ENCODE data around the gene NUP93. TPM values are rescaled to one million over a fixed set of nuclear protein-coding genes. Genes with fewer than 3 reads are reported as not detected.

Gene NUP93
- total RNA-seq, 1 experiment from 2014 or later, result 165 TPM

- H4K8ac ChIP-seq (replicated peaks; ENCODE audit: insufficient read length, low read depth, low read length), result no peak overlapping the region
- no peak overlapping the region for H3K56ac ChIP-seq (ENCODE audit: insufficient read length, low read depth, low read length)
- no peak overlapping the region for H3K9ac ChIP-seq (ENCODE audit: extremely low read depth, insufficient read length, low read length)
- no peak overlapping the region for H3K4me2 ChIP-seq (ENCODE audit: insufficient read depth, insufficient read length, low read length)
- H3K4ac ChIP-seq (ENCODE audit: low read depth, low read length), result no peak overlapping the region
- H4K5ac ChIP-seq (ENCODE audit: insufficient read length, low read depth, low read length), result no peak overlapping the region
- H3K18ac ChIP-seq (ENCODE audit: insufficient read length, low read depth, low read length), result no peak overlapping the region
- H3K36me3 Mint-ChIP-seq (ENCODE audit: insufficient read depth in 1 of 3, low read depth in 3 of 3), result no peaks in the 10 kb centered on the region
- no peak overlapping the region for H2AK5ac ChIP-seq (ENCODE audit: insufficient read length, low read length)
- H3K9me3 Mint-ChIP-seq, result no peaks in the 10 kb centered on the region
- no peak overlapping the region for H4K91ac ChIP-seq (ENCODE audit: insufficient read length, low read depth, low read length)
- no peak overlapping the region for H2BK5ac ChIP-seq (ENCODE audit: insufficient read length, low read length)
- H3T11ph ChIP-seq (ENCODE audit: low read length), result no peak overlapping the region
- H3K4me1 ChIP-seq (ENCODE audit: insufficient read depth, low read length), result no peaks in the 10 kb centered on the region; the same call in 1 of the 2 replicates
- H2BK120ac ChIP-seq (ENCODE audit: low read depth, low read length, poor library complexity, severe bottlenecking), result no peak overlapping the region
- no peak overlapping the region for H2BK20ac ChIP-seq (ENCODE audit: low read depth, low read length, poor library complexity, severe bottlenecking)
- no peaks in the 10 kb centered on the region for H3K79me1 ChIP-seq (ENCODE audit: insufficient read depth, low read depth, low read length, poor library complexity, severe bottlenecking)
- H2BK12ac ChIP-seq (ENCODE audit: insufficient read length, low read depth, low read length), result no peak overlapping the region
- no peaks in the 10 kb centered on the region for H3K9me3 ChIP-seq (ENCODE audit: control insufficient read depth, low read depth, low read length)
- no peak overlapping the region for H3K4me3 Mint-ChIP-seq
- H3K27me3 Mint-ChIP-seq (ENCODE audit: low read depth), result no peaks in the 10 kb centered on the region
- no peak overlapping the region for H3K14ac ChIP-seq (ENCODE audit: insufficient read depth, low read length)
- H3K23ac ChIP-seq (ENCODE audit: insufficient read length, low read depth, low read length), result no peak overlapping the region
- no peak for DNase-seq
- H4K20me1 ChIP-seq (ENCODE audit: control insufficient read depth, insufficient read depth, insufficient read length), result no peaks in the 10 kb centered on the region
- H3K27me3 ChIP-seq (ENCODE audit: insufficient read depth, low read length), result no peaks in the 10 kb centered on the region
- no peak overlapping the region for H2AFZ ChIP-seq (ENCODE audit: low read length)
- no peak overlapping the region for H3K27ac ChIP-seq (ENCODE audit: insufficient read length, low read depth, low read length)
- no peaks in the 10 kb centered on the region for H3K79me2 ChIP-seq (ENCODE audit: insufficient read depth, low read length)
- TF ChIP-seq, protein P1, sequence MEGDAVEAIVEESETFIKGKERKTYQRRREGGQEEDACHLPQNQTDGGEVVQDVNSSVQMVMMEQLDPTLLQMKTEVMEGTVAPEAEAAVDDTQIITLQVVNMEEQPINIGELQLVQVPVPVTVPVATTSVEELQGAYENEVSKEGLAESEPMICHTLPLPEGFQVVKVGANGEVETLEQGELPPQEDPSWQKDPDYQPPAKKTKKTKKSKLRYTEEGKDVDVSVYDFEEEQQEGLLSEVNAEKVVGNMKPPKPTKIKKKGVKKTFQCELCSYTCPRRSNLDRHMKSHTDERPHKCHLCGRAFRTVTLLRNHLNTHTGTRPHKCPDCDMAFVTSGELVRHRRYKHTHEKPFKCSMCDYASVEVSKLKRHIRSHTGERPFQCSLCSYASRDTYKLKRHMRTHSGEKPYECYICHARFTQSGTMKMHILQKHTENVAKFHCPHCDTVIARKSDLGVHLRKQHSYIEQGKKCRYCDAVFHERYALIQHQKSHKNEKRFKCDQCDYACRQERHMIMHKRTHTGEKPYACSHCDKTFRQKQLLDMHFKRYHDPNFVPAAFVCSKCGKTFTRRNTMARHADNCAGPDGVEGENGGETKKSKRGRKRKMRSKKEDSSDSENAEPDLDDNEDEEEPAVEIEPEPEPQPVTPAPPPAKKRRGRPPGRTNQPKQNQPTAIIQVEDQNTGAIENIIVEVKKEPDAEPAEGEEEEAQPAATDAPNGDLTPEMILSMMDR (conservative IDR thresholded peaks at IDR 0.05), result no peak
- H3K27ac Mint-ChIP-seq, result no peak overlapping the region
- WGBS (ENCODE audit: extremely low coverage, insufficient read length, low lambda C conversion rate), result no CpG with 5 or more reads among the region's 14 CpGs
- H2BK15ac ChIP-seq (ENCODE audit: low read depth, low read length), result no peak overlapping the region
- H3K23me2 ChIP-seq (ENCODE audit: insufficient read length, low read depth, low read length, poor library complexity, severe bottlenecking), result no peaks in the 10 kb centered on the region
- H3K4me1 Mint-ChIP-seq, result peaks cover 4 to 5% of the 10 kb centered on the region in 2 experiments
These were observed 140.5 kb downstream of the NUP93 start for GRCh38 chr16:56870276-56870888.

All from H9 (cell line).